ENCODE data around the gene PTPRA.

Gene PTPRA

DNA sequence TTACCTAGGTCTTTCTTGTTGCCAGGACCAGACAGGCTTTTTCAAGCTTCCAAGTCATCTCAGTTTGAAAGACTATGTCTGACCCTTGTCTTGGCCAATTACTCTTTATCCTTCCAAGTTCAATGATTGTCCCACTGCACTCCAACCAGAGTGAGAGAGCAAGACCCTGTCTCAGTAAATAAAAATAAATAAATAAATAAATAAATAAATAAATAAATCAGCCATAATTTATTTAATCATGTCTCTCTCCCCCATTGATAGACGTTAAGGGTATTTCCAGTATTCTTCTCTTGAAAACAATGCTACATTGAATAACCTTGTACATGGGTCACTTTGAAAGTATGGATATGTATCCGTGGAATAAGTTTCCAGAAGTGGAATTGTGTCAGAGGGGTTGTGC, 83.2 kb downstream of the PTPRA start:
- DNase-seq (ENCODE audit: low read depth in 1 of 2, low spot score in 1 of 2): no peak
- no peaks in the 10 kb centered on the region for H3K27me3 ChIP-seq (ENCODE audit: insufficient read depth, poor library complexity, severe bottlenecking)
- TF ChIP-seq CTCF (IDR thresholded peaks at IDR 0.05; ENCODE audit: insufficient read depth, low read length) (no peak), SPI1 (IDR thresholded peaks at IDR 0.05; ENCODE audit: borderline replicate concordance, low read depth) (no peak), GABPA (IDR thresholded peaks at IDR 0.05; ENCODE audit: low read depth) (no peak), REST (IDR thresholded peaks at IDR 0.05; ENCODE audit: insufficient replicate concordance, low read depth) (no peak), POLR2AphosphoS5 (IDR thresholded peaks at IDR 0.05; ENCODE audit: low read depth) (no peak)
- H3K27ac ChIP-seq (replicated peaks): no peak overlapping the region
- no peak overlapping the region for H3K4me3 ChIP-seq (replicated peaks; ENCODE audit: insufficient read depth, low read length)

- no peak for TF ChIP-seq SPI1 (IDR thresholded peaks at IDR 0.05; ENCODE audit: borderline replicate concordance, low read depth)
- no peak for TF ChIP-seq GABPA (IDR thresholded peaks at IDR 0.05; ENCODE audit: low read depth)
- no peak for TF ChIP-seq CTCF (IDR thresholded peaks at IDR 0.05; ENCODE audit: insufficient read depth, low read length)
- TF ChIP-seq REST (IDR thresholded peaks at IDR 0.05; ENCODE audit: insufficient replicate concordance, low read depth): no peak
- no peak for TF ChIP-seq POLR2AphosphoS5 (IDR thresholded peaks at IDR 0.05; ENCODE audit: low read depth)
- H3K27ac ChIP-seq (replicated peaks): no peak overlapping the region
- no peak overlapping the region for H3K4me3 ChIP-seq (replicated peaks; ENCODE audit: insufficient read depth, low read length)
- DNase-seq (ENCODE audit: low read depth in 1 of 2, low spot score in 1 of 2): no peak
- H3K27me3 ChIP-seq (ENCODE audit: insufficient read depth, poor library complexity, severe bottlenecking): no peaks in the 10 kb centered on the region
Measured at GRCh38 chr20:2967841-2968240, 94.6 kb downstream of the PTPRA start.

GRCh38 chr20:2972126-2972525, 98.8 kb downstream of the PTPRA start:
- TF ChIP-seq REST (IDR thresholded peaks at IDR 0.05; ENCODE audit: insufficient replicate concordance, low read depth) (no peak), GABPA (IDR thresholded peaks at IDR 0.05; ENCODE audit: low read depth) (no peak), SPI1 (IDR thresholded peaks at IDR 0.05; ENCODE audit: borderline replicate concordance, low read depth) (no peak), CTCF (IDR thresholded peaks at IDR 0.05; ENCODE audit: insufficient read depth, low read length) (no peak), POLR2AphosphoS5 (IDR thresholded peaks at IDR 0.05; ENCODE audit: low read depth) (no peak)
- H3K27ac ChIP-seq (replicated peaks): no peak overlapping the region
- no peak for DNase-seq (ENCODE audit: low read depth in 1 of 2, low spot score in 1 of 2)

More at GRCh38 chr20:2972126-2972525, 98.8 kb downstream of the PTPRA start:
- H3K4me3 ChIP-seq (replicated peaks; ENCODE audit: insufficient read depth, low read length): no peak overlapping the region
- H3K27me3 ChIP-seq (ENCODE audit: insufficient read depth, poor library complexity, severe bottlenecking): no peaks in the 10 kb centered on the region
